ENCODE data around the gene FAM217B.

Gene FAM217B, protein sequence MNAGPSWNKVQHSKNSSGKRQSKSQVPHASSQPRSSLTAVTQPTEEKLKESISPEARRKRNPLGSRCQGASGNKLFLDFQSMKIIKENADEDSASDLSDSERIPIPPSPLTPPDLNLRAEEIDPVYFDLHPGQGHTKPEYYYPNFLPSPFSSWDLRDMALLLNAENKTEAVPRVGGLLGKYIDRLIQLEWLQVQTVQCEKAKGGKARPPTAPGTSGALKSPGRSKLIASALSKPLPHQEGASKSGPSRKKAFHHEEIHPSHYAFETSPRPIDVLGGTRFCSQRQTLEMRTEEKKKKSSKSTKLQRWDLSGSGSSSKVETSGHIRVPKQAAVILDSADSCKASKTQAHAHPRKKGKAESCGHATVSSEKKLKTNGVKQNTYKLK

DNA sequence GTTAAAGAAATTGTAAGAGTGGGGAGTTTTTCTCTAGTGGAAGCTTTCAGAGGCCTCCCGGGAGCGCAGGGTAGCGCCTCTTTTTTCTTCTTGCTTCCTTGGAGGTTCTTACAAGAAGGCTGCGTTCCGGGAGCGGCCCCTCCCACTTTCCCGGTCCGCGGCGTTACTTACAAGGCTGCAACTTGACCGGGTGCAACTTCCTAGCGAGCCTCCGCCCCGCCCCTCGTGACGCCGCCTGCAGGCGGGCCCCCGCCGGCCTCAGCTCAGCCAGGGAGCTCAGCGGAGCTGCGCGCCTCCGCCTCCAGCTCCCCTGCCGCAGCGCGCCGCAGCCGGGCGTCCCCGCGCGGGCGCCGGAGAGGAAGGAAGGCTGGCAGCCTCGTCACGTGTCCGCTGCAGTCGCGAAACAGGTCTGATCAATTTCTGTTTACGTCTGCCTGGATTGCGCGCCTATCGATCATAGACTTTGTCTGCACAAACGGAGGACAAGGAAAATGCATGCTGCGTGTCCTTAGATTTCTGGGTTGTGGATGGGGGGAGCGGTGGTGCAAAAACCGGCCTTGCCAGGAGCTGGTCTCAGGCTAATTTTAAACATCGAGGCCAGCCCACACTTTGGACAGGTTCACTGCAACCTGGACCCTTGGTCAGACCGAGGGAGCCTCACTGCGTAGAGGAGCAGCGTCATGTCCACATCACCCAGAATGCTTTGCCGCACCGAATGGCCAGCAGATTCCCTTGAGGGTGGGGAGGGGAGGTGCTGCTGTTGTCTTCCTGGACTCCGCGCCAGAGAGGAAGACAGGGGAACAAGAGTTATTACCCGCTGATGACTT lies at the start of gene FAM217B, which contains the start of gene PPP1R3D:
FAM217B (plus strand) TSS at position 261 of the 827 bp plus-strand sequence. CDS start 3,555 bp downstream, outside the sequence.
PPP1R3D (minus strand) TSS at position 177 of the 827 bp plus-strand sequence. CDS start 374 bp downstream, outside the sequence.
- peak; percentile 83 for DNase-seq

DNA sequence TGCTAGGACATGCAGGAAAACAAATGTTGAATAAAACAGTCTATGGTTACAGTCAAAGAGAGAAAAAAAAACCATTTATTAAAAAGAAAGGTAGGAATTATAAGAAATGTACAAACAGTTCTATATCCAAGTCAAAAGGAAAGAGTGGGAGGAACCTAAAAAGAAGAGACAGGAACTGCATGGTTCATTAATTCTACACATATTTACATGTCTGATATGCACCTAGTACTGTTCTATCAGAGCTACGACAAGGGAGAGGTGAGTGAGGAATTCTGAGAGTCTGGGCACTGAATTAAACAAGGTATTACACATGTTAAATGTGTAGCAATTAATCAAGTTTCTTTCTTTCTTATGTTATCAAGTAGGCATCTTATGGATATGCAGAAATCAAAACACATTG lies 48.6 kb upstream of the FAM217B start:
- no peak for DNase-seq

DNA sequence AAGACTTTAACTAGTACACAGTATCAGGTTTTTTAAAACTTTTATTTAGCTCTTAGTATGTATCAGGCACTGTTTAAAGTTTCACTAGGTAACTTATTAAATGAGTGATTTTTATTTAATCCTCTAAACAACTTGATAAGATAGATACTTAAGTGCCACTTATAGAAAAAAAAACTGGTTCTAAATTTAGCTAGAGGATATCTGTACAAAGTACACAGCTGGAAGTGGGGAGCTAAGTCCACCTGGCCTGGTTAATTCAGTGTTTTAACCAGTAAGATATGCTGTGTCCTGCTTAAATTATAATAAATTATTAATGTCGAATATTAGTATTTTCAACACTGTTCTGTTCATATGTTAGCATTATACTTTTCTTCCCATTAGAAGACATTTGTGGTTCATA lies 44.3 kb upstream of the FAM217B start:
- no peak for DNase-seq

DNA sequence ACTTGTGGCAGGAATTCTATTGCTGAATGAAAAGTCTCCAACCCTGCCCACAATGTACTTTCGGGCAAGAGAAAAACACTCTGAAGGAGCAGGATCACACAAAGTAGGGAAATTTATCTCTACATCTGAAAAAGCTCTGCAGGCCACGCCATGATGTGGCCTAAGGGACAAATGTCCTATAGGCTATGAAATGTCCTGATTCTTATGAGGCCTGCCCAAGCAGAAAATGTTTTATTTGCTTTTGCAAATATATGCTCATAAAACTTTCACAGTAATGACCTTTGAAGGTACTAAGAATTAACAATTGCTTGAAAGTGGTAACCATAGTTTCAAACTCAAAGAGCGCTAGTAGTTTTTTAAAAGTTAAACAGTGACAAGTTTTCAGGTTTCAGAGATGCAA lies 37.7 kb upstream of the FAM217B start:
- DNase-seq, result no peak

DNA sequence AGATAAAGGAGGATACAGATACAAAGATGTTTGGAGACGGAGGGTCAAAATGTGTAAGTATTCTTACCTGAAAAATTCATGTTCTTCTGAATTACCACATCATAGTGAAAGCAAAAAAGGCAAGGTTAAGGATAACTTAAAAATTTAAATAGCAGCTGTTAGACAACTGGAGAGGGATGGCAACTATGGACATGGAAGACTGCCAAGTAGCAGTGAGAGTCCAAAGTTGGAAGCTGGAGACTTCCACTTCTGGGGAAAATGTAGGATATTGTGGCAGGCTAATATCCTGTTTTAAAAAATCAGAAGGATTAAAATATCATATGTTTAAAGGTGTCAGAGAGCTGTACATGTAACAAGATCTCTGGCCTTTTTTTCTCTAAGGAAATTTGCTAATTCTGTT lies 36.6 kb upstream of the FAM217B start:
- DNase-seq, result no peak

DNA sequence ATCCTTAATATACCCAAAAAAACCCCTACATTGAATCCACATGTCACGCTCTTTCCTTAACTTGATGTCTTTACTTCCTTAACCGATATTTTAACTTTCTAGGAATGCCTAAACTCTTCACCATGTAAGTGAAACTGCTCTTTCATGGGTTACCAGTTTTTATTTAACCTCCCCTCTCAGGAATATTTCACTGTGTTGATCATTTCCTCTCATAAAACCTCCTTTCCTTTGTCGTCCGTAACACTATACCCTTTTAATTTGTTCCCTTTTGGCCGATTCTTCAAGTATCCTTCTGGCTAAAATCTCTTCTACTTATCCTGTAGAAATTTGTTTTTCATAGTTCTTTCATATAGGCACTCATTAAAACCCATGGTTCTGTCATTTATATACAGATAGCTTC lies 31.3 kb upstream of the FAM217B start:
- no peak for DNase-seq

DNA sequence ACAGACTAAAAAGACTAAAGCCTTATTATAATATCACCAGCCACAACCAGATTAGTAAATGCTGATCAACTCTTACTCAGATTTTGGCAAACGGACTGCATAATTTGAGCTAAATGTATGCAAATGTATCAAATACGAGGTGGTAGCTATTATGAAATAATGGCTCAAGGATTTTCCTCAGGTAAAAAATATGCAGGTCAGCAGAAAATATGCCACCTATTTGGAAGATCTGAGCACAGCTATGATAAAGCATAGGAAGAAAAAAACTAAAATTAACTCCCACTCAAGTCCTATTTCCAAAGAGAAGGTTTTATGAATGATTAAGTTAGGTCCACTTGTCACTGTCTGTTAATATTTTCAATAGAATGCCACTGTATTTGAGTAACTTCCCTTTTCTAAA lies 29.1 kb upstream of the FAM217B start:
- DNase-seq, result no peak

DNA sequence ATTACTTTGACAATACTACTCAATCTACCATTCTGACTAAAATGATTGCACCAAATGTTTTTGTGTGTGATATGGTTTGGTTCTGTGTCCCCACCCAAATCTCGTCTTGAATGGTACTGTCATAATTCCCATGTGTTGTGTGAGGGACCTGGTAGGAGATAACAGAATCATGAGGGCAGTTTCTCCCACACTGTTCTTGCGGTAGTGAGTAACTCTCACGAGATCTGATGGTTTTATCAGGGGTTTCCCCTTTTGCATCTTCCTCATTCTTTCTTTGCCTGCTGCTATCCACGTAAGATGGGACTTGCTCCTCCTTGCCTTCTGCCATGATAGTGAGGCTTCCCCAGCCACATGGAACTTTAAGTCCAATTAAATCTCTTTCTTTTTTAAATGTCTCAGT lies 27.6 kb upstream of the FAM217B start:
- no peak for DNase-seq

DNA sequence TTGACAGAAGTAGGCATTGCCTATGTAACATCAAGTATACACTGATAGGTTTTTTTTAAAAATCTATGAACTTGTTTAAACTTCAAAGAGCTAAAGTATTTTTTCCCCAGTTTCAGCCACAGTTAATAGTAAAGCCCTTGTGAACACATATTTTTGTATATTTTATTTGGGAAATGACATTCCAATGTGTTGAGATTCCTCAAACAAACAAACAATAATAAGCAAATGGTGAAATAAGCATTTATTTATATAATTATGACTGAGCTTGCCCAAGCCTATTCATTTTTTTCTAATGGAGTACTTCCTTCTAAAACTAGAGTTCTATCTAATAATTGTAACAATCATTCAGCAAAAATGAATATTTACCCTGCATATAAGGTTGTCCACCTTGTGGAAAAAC lies 19.2 kb upstream of the FAM217B start:
- no peak for DNase-seq

DNA sequence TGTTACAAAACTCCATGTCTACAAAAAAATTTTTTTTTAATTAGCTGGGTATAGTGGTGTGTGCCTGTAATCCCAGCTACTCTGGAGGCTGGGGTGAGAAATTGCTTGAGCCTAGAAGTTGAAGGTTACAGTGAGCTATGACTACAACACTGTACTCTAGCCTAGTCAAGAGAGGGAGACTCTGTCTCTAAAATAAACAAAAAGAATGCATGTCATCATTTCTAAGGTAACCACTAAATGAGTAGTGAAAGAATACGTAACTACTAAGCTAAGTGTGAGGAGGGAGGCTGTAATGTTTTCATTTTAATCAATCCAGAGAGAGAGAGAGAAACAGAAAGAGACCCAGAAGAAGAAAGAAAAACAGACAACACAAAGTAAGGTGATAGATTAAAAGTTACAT lies 16.7 kb upstream of the FAM217B start:
- DNase-seq, result no peak

DNA sequence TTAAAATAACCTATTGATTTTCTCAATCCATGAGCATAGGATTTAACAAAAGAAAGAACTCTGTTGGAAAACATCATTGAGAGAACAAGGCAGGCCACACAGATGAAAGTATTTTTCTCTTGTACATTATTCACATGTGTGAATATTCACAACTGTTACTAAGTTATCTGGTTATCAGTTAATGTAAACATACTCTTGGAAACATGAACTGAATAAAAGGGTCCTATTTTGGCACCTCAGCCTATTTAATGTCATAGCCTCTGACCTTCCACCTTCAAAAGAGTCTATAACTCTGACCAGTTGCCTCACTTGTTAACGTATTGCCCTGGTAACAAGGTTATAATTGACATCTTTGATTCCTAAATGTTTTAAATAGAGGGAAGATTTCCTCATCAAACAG lies 14.8 kb upstream of the FAM217B start:
- no peak for DNase-seq

DNA sequence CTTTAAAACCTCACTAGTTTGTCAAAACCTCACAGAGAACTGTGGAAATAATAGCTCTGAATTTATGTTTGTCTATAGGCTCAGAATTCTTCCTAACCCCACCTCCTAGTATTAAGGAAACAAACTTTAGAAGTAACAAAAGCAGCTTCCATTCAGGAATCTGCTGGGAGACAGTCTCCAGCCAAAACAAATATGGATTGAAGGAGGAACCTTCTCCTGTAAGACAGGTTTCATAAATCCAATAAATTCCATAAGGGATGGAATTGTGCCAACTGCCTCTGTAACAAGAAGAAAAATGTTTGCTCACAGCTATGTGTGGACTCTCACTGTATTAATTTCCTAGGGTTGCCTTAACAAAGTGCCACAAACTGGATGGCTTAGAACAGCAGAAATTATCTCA lies 14.3 kb upstream of the FAM217B start:
- no peak for DNase-seq

DNA sequence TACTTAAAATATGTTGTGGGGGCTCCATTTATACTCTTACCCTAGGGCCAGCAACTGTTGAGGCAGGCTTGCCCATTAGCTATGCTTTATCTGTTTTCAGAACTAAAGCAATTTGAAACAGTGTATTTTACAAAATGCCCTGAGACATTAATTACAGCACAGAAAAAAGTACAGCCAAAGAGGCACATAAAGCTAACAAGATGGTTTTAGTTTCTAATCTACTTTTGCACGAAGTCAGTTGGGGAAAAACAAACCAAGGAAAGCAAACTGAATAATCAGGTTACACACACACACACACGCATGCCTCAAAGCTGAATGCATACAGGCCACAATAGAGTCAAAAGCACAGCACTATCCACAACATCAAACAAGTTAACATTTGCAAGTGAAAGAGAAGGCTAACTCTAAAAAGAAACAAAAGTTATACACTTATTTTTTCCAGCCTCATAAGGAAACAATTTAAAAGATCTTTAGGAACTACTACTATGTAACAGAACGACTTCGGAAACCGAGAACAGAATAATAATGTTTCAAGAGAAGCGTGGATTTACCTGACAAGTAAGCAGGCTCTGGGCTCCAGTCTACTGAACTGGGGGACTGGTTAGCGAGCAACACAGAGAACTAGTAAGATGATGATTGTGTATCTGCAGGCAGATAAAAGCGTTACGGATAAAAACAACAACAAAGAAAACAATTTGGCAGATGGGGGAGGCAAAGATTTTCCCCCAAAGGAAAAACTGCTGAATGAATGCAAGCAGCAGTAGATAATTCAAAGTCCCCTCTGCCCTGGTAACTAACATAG lies 8.5 kb upstream of the FAM217B start:
- DNase-seq, result no peak

DNA sequence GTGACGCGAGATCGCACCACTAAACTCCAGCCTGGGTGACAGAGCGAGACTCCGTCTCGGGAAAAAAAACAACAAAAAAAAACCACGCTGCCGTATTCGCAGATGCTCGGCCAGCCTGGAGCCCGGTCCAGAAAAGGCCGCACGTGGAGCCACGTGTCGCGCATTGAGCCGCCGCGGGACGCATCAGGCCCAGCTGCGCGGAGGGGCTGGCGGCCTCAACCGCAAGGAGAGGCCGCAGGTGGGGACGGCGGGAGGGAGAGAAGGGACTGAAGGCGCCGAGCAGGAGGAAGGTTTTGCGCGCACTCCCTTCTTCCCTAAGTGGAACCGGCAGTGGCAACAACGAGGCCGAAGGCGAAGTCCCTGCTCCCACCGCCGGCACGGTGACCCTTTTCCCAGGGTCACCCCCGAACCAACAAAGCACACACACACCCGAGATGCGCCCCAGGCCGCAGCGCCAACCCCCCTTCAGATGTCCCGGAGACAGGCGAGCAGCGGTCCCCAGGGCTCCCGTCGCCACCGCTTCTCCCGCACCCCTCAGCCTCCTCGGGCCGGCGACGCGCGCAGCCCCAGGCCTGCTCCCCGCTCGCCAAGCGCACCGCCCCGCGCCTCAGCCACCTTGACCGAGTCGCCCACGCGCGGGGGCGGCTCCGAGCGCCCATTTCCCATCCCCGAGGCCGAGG lies 7.4 kb upstream of the FAM217B start:
- DNase-seq, result no peak

DNA sequence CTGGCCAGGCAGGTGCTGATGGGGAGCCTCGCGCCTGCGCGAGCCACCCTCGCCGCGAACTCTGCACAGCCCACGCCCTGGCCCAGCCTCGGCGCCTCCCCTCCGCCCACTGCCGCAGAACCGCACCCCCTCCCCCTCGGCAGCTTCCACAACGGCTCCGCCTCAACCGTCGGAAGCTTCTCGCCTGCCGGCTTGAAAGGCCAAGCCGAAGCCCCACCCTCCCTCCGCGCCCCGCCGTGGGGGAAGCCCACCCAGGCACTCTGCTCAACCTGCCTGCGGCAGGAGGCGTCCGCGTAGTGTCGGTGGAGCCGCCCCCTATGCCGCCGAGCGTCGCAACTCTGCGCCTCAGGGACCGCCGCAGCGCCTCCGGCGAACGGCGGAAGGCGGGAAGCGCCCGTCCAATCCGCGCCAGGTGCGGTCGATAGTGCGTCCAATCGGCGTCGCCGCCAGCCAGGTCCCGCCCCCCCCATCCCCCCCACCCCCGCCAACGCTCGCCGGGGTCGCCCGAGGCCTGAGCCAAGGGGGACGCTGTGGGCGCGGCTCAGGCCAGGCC lies 6.8 kb upstream of the FAM217B start, which contains the start of gene SYCP2:
SYCP2 (minus strand) TSS at position 342 of the 553 bp plus-strand sequence. CDS start 11,224 bp downstream, outside the sequence.
- DNase-seq, result peak; percentile 61

DNA sequence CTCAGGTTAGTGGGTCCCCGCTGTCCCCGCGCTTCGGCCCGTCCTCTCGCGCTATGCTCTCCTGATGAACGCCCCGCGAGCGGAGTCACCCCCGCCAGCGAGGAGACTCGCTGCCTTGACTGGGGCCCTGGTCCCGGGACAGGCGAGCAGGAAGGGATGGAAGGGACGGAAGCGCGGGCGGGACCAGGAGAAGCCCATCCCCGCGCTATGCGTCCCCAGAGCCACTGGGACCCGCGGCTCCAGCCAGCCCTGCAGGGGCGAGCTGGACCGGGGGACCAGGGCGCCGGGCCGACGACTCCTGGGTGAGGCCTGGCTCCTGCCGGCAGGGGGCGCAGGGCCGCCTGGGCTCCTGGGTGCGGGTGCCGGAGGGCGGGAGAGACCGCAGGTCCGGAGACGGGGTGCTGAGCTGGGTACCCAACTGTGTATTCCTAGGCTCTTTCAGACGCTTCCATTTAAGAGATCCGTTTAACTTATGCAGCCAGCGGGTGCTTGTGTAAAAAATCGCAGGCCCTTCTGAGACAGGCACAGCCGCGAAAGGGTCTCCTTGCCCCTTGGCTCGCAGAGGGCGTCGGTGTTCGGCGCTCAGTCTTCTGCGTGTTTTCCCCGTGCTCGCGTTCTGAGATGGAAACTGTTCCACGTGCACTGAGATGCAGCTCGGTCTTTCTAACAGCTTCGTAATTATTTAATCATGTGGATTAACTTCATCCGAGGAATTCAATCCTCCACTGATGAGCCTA lies 6.2 kb upstream of the FAM217B start:
- DNase-seq, result peak; percentile 77

DNA sequence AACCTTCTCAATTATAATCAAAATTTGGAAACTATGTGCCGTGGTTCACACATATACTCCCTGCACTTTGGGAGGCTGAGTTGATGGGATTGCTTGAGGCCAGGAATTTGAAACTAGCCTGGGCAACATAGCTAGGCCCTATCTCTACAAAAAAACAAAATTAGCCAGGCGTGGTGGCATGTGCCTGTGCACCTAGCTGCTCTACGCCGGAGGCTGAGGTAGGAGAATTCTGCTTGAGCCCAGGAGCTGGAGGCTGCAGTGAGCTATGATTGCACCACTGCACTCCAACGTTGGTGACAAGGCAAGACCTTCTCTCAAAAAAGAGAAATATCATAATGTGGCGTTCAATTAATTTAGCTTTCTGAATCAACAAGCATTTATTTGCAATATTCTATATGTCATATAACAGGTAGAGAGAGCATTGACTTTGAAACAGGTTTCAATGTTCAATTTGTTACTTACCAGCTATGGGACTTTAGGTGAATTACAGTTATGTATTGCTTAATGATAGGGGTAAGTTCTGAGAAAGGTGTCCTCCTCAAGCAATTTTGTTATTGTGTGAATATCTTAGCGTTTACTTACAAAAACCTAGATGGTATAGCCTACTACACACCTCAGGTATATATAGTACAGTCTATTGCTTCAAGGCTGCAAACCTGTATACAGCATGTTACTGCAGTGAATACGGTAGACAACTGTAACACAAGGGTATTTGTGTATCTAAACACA lies 4.6 kb upstream of the FAM217B start:
- DNase-seq, result no peak

DNA sequence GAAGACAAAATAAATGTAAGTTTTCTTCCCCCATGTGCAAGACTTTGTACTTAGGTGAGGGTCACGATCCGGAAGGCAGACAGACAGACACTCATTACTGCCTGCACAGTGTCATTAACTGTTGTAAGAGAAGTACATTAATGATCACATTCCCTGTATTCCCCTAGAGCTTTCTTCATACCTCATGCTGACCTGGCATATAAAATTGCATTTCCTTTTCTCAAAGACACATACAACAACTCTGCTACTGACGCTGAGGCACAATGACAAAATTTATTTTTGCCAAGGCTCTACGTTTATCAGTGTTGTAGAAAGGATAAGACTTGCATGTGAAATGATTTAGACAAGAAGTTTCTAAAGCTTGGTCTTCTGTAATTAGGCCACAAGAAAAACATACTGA lies 3.8 kb upstream of the FAM217B start:
- DNase-seq, result no peak

DNA sequence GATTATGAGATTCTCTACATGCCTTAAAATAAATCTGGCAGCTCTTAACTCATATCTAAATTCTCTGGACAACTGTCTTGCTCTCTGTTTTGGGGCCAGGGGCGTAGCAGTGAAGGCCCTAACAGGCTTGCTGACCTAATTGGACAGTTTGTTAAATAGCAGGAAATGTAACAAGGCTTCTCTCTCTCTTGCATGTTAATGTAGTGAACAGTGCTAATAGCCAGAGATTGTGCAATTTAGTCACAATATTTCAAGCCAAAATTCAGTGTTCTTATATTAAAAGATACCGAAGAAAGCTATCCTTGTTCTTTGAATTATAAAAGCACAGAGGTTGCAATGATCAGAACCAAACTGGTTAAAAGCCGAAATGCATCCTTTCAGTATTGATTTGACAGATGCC lies 3.0 kb upstream of the FAM217B start:
- DNase-seq, result no peak

DNA sequence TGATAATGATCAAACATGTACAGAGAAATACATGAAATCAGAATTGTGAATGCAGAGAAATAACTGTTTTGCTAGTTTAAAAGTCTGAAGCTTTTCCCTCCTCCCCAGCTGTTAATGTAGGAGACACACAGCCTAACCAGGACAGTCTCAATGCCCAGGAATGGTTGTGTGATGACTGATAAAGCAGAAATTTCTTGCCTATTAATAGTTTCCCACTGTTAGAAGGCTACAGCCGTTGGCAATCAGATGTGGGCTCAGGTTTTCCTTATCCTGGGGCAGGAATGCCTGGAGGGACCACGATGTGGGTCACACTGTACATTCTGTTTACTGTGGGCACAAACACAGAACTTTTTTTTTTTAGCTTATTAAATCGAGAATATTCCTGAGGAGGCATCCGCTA lies 2.0 kb upstream of the FAM217B start:
- no peak for DNase-seq

DNA sequence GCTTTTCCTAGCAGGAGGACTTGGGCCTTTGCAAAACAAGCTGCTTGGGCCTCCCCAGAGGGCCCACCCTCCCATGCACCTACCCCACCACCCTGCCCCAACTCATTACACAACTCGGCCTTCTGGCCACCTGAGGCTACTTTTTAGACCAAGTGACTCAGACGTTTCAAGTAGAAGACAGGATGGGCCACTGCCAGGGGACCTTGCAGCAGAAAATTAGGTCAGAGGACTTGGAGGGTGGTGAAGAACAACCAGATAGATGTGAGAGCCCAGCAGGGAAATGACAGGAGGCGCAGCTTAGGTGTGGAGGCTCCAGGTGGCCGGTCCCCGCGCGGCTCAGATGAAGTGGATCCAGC lies 1.5 kb upstream of the FAM217B start:
- no peak for DNase-seq
